ENCODE measurements around the gene RARRES2. TPM values are rescaled to one million over a fixed set of nuclear protein-coding genes. Genes with fewer than 3 reads are reported as not detected.

Gene RARRES2
- total RNA-seq, 4 donors from 2014 or later = 84.2 to 124 (median 102) TPM

DNA sequence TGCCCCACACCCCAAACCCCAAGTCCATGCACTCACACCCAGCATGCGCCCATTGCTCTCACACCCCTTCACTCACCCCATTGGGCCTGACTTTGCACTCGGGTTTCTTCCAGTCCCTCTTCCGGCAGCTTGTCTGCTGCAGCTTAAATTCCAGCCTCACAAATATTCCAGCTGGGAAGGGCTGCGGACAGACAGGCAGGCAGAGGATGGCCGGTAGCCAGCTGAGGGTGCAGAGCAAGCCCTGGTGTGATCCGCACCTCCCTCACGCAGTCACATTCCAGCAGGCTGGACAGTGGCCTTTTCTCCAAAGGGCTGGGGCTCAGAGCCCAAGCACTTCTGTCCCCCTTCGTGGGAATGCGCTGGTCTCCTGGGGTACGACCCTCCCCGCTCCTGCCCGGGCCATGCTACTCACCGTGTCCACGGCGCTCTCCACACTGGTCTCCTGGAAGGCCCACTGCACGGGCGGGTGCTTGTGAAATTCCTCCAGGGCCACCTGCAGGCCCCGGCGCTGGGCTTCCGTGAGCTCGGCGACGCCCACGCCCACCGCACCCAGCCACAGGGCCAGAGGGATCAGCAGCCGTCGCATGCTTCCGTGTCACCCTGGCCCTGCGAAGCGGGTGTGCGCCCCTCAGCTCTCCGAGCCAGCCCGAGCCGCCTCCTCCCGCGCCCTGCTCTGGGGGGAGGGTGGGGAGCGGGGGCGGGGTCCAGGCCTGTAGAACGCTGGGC lies 1.2 kb downstream of the RARRES2 start:
- Histone ChIP-seq H3K27ac (peak overlapping the region; percentile 84 to 94 (median 86)), H3K4me1 (peaks cover 20 to 58% (median 48%) of the 10 kb centered on the region in 4 donors), H3K9me3 (no peaks in the 10 kb centered on the region), H3K4me3 (peak overlapping the region; percentile 43 to 61 (median 47)), H3K36me3 (no peaks in the 10 kb centered on the region), H3K27me3 (peaks cover 11% of the 10 kb centered on the region)
- intact Hi-C loops (cut with DNase I; ENCODE audit: low total_unique reads) = no loop called here
- TF ChIP-seq, protein P1, sequence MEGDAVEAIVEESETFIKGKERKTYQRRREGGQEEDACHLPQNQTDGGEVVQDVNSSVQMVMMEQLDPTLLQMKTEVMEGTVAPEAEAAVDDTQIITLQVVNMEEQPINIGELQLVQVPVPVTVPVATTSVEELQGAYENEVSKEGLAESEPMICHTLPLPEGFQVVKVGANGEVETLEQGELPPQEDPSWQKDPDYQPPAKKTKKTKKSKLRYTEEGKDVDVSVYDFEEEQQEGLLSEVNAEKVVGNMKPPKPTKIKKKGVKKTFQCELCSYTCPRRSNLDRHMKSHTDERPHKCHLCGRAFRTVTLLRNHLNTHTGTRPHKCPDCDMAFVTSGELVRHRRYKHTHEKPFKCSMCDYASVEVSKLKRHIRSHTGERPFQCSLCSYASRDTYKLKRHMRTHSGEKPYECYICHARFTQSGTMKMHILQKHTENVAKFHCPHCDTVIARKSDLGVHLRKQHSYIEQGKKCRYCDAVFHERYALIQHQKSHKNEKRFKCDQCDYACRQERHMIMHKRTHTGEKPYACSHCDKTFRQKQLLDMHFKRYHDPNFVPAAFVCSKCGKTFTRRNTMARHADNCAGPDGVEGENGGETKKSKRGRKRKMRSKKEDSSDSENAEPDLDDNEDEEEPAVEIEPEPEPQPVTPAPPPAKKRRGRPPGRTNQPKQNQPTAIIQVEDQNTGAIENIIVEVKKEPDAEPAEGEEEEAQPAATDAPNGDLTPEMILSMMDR (IDR thresholded peaks at IDR 0.05) = peak in 1 of 5 experiments; percentile 10
- TF ChIP-seq POLR2AphosphoS5 (IDR thresholded peaks at IDR 0.05) = peak in 1 of 3 donors; percentile 39
- no peak for TF ChIP-seq POLR2A (IDR thresholded peaks at IDR 0.05)
- in situ Hi-C loops (cut with MboI; ENCODE audit: low pct_ligation_motif_present in 1 of 4, low pct_unique_long_range_greater_than_20kb in 1 of 4, low sequenced_read_pairs in 3 of 4) = no loop called here
- DNase-seq = peak; percentile 65
- WGBS, 2 donors (ENCODE audit: low coverage in 1 of 2) = 15% methylated on average over 30 of the region's 39 CpGs; no CpG with 5 or more reads in 1 of the 2 donors

DNA sequence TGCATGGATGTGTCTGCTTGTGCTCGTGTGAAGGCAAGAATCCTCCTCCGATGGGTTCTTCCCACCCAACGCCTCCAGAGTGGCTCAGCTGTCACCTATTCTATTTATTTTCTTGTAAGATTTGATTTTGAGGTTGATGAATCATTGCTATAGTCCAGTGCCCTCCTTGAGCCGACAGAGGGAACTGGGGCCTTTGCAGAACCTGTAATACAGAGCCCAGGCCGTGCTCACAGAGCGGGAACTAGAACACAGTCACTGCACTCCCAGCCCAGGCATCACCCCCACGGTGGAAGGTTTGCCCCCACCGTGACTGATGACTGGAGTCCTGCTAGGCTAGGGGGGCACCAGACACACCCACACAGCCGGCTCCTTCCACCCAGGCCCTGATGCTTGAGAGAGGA lies 2.0 kb downstream of the RARRES2 start:
- TF ChIP-seq POLR2AphosphoS5 (IDR thresholded peaks at IDR 0.05) = no peak
- no peak for TF ChIP-seq EP300 (IDR thresholded peaks at IDR 0.05; ENCODE audit: low read depth)
- TF ChIP-seq, protein P1 (IDR thresholded peaks at IDR 0.05) = no peak
- TF ChIP-seq POLR2A (IDR thresholded peaks at IDR 0.05) = no peak
- no peaks in the 10 kb centered on the region for H3K36me3 ChIP-seq
- no peaks in the 10 kb centered on the region for H3K9me3 ChIP-seq
- in situ Hi-C loops (cut with MboI; ENCODE audit: low pct_ligation_motif_present in 1 of 4, low pct_unique_long_range_greater_than_20kb in 1 of 4, low sequenced_read_pairs in 3 of 4) (no loop called here), intact Hi-C loops (cut with DNase I; ENCODE audit: low total_unique reads) (no loop called here)
- H3K27ac ChIP-seq = peak overlapping the region; percentile 84 to 94 (median 86)
- 29% methylated on average over 9 of the region's 9 CpGs; no CpG with 5 or more reads in 1 of the 2 donors for WGBS, 2 donors (ENCODE audit: low coverage in 1 of 2)
- peaks cover 11% of the 10 kb centered on the region for H3K27me3 ChIP-seq
- H3K4me3 ChIP-seq = peak overlapping the region in 1 of 4 donors; percentile 47
- DNase-seq = no peak
- peaks cover 23 to 61% (median 51%) of the 10 kb centered on the region in 4 donors for H3K4me1 ChIP-seq

DNA sequence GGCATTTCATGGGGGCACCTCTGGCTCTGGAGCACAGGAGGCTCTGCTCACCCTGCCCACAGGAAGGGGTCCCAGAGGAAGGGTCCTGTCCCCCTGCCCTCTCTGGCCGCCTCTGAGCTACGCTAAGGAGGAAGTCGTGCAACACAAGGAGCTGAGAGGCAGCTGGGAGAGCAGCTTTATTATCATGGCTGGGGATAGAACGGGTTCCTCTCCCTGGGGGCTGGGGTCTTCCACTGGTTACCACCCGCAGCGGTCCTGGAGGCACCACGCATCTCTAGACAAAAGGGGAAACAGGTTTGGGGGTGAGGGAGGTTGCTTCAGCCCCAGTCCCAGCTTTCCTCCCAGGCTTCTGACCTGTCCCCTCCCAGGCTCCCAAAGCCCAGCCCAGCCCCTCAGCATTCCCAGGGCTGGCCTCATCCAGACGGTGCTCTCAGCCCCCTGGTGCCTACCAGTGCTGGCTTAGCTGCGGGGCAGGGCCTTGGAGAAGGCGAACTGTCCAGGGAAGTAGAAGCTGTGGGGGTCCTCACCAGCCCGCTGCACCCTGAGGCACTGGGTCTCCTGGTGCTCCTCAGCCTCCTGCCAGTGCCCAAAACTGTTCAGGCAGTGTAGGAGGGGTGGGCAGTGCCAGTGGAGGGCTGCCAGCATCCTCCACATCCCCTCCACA lies 3.1 kb downstream of the RARRES2 start:
- no peaks in the 10 kb centered on the region for H3K9me3 ChIP-seq
- WGBS, 2 donors (ENCODE audit: low coverage in 1 of 2) = 71% methylated on average over 11 of the region's 11 CpGs; no CpG with 5 or more reads in 1 of the 2 donors
- in situ Hi-C loops (cut with MboI; ENCODE audit: low pct_ligation_motif_present in 1 of 4, low pct_unique_long_range_greater_than_20kb in 1 of 4, low sequenced_read_pairs in 3 of 4) = no loop called here
- H3K4me3 ChIP-seq = no peak overlapping the region
- peaks cover 11% of the 10 kb centered on the region for H3K27me3 ChIP-seq
- no peaks in the 10 kb centered on the region for H3K36me3 ChIP-seq
- peak overlapping the region in 3 of 4 donors; percentile 68 to 94 (median 86) for H3K27ac ChIP-seq
- peaks cover 23 to 61% (median 51%) of the 10 kb centered on the region in 4 donors for H3K4me1 ChIP-seq
- no peak for DNase-seq
- TF ChIP-seq POLR2A (IDR thresholded peaks at IDR 0.05) = no peak
- TF ChIP-seq POLR2AphosphoS5 (IDR thresholded peaks at IDR 0.05) = no peak
- TF ChIP-seq, protein P1 (IDR thresholded peaks at IDR 0.05) = no peak
- no peak for TF ChIP-seq EP300 (IDR thresholded peaks at IDR 0.05; ENCODE audit: low read depth)
- intact Hi-C loops (cut with DNase I; ENCODE audit: low total_unique reads) = no loop called here

DNA sequence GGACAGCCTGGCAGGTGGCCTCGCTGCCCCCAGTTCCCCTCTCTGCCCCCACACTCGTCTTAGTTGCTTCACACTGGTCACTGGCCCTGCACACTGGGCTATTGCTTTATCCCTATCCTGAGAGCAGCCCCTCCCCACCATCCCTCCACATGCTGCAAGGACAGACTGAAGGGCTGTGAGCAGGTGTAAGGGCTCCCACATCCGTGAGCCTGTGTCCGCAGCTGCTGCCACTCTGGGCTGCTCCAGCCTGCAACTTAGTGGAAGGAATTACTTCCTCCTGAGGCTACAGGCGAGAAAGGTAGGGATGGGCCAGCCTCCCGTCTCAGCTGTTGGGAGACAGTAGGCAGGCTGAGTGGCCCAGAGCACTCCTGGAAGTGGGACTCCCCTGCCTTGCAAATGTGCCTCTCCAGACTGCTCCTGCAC lies 3.8 kb downstream of the RARRES2 start:
- DNase-seq = peak; percentile 44
- Histone ChIP-seq H3K4me1 (peaks cover 23 to 61% (median 51%) of the 10 kb centered on the region in 4 donors), H3K27me3 (peaks cover 11% of the 10 kb centered on the region), H3K27ac (peak overlapping the region in 3 of 4 donors; percentile 68 to 94 (median 86)), H3K4me3 (no peak overlapping the region), H3K9me3 (no peaks in the 10 kb centered on the region), H3K36me3 (no peaks in the 10 kb centered on the region)
- in situ Hi-C loops (cut with MboI; ENCODE audit: low pct_ligation_motif_present in 1 of 4, low pct_unique_long_range_greater_than_20kb in 1 of 4, low sequenced_read_pairs in 3 of 4) (no loop called here), intact Hi-C loops (cut with DNase I; ENCODE audit: low total_unique reads) (no loop called here)
- TF ChIP-seq, protein P1 (IDR thresholded peaks at IDR 0.05) = no peak
- no peak for TF ChIP-seq EP300 (IDR thresholded peaks at IDR 0.05; ENCODE audit: low read depth)
- TF ChIP-seq POLR2A (IDR thresholded peaks at IDR 0.05) = no peak
- no peak for TF ChIP-seq POLR2AphosphoS5 (IDR thresholded peaks at IDR 0.05)
- WGBS, 2 donors (ENCODE audit: low coverage in 1 of 2) = 67% methylated on average over 6 of the region's 6 CpGs; no CpG with 5 or more reads in 1 of the 2 donors
